Sigmoid colon (tissue), 4 donors: ENCODE data around the gene PRKAG2.

Experiments
- CTCF ChIP-seq, 4 experiments: fragments of 450-650 bp in 3 of 4; fragments of 200-600 bp in 1 of 4; IDR thresholded peaks; one replicate each; pipeline ENCODE4 v1.5.1; 2016 to 2019; ENCODE audit warnings: antibody characterized with exemption in 4 of 4, mild to moderate bottlenecking in 3 of 4, moderate library complexity in 2 of 4
- EP300 ChIP-seq, 4 donors: sonication (generic); formaldehyde crosslinking; IDR thresholded peaks; one replicate each; pipeline ENCODE4 v1.6.1; 2017; ENCODE audit warnings: antibody characterized with exemption in 4 of 4
- POLR2A ChIP-seq, 2 donors: fragments of 450-650 bp; IDR thresholded peaks; one replicate each; pipeline ENCODE4 v1.6.1; 2016; ENCODE audit warnings: antibody characterized with exemption in 2 of 2, mild to moderate bottlenecking in 2 of 2, moderate library complexity in 2 of 2
- POLR2AphosphoS5 ChIP-seq, 4 donors: sonication (generic); formaldehyde crosslinking; IDR thresholded peaks; one replicate each; pipeline ENCODE4 v1.6.1; 2017; ENCODE audit warnings: antibody characterized with exemption in 4 of 4

GRCh38 chr7:151896486-151896885, 19.6 kb upstream of the PRKAG2 start:
- TF ChIP-seq POLR2A (IDR thresholded peaks at IDR 0.05) (no peak), CTCF (IDR thresholded peaks at IDR 0.05) (no peak), EP300 (IDR thresholded peaks at IDR 0.05) (no peak), POLR2AphosphoS5 (IDR thresholded peaks at IDR 0.05) (no peak)
